Measurements from ENCODE around the gene CD44. TPM values are rescaled to one million over a fixed set of nuclear protein-coding genes. Genes with fewer than 3 reads are reported as not detected.
A peak's percentile ranks its signal among the peaks of the same experiment; 100 is the strongest.

Gene CD44
- total RNA-seq, 1 donor from 2014 or later: 613 TPM

DNA sequence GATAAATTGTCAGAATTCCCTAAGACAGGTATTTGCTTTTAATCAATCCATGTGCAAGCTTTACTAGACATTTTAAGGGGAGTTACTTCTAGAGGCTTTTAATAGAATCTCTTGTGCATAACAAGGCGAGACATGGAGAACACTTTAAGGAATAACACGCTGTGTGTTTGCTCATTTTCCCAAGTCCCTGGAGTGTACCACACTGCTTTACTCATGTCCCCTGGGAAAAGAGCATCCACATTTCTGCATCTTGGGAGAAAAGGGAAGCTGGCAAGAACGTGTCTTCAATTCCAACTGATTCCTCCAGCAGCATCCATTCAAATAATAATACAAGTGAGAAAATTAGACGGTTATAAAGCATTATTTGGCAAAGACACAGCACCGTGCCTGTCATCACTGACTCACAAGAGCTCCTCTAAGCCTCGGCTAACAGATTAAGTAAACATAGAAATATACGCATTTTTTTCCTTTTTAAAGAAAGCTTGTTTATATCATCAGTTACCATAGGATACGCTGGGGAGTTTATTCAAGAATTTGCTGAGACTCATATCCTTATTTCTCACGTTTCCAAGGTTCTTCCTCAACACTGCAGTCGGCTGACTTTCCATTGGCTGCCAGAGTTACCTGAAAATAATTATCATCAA, 121.5 kb downstream of the CD44 start:
- intact Hi-C loops (cut with DNase I): no loop called here
- Histone ChIP-seq H3K27ac (no peak overlapping the region), H3K36me3 (no peaks in the 10 kb centered on the region)

DNA sequence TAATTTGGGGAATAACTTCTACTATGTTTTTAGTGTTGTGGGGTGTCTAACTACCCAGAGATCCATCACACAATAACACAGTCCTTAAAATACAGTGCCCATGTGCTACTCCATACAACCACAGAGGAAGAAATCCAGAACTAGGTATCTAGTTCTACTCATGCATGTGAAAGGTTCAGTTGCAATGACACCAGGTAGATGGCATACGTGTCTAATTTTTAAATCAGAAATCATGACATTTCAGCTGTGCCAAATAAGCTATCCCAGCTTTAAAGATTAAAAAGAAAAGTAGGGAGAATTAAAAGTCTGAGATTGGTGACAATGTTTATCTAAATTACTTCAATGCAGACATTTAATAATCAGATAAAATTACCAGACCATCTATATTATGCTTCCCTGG, 122.2 kb downstream of the CD44 start:
- Histone ChIP-seq H3K4me3 (no peak overlapping the region), H3K9me3 (no peaks in the 10 kb centered on the region), H3K27ac (no peak overlapping the region), H3K4me1 (peaks cover 5% of the 10 kb centered on the region), H3K36me3 (no peaks in the 10 kb centered on the region), H3K27me3 (ENCODE audit: low read depth) (no peaks in the 10 kb centered on the region)
- no peak for DNase-seq
- TF ChIP-seq, protein P1, sequence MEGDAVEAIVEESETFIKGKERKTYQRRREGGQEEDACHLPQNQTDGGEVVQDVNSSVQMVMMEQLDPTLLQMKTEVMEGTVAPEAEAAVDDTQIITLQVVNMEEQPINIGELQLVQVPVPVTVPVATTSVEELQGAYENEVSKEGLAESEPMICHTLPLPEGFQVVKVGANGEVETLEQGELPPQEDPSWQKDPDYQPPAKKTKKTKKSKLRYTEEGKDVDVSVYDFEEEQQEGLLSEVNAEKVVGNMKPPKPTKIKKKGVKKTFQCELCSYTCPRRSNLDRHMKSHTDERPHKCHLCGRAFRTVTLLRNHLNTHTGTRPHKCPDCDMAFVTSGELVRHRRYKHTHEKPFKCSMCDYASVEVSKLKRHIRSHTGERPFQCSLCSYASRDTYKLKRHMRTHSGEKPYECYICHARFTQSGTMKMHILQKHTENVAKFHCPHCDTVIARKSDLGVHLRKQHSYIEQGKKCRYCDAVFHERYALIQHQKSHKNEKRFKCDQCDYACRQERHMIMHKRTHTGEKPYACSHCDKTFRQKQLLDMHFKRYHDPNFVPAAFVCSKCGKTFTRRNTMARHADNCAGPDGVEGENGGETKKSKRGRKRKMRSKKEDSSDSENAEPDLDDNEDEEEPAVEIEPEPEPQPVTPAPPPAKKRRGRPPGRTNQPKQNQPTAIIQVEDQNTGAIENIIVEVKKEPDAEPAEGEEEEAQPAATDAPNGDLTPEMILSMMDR (IDR thresholded peaks at IDR 0.05): no peak
- intact Hi-C loops (cut with DNase I): no loop called here
- no peak for ATAC-seq

More for the DNA sequence above, 121.5 kb downstream of the CD44 start:
- ATAC-seq (peak; percentile 66 to 82), DNase-seq (no peak)
- Histone ChIP-seq H3K4me3 (no peak overlapping the region), H3K4me1 (peaks cover 5% of the 10 kb centered on the region), H3K27me3 (ENCODE audit: low read depth) (no peaks in the 10 kb centered on the region), H3K9me3 (no peaks in the 10 kb centered on the region)
- TF ChIP-seq, protein P1 (IDR thresholded peaks at IDR 0.05): no peak

DNA sequence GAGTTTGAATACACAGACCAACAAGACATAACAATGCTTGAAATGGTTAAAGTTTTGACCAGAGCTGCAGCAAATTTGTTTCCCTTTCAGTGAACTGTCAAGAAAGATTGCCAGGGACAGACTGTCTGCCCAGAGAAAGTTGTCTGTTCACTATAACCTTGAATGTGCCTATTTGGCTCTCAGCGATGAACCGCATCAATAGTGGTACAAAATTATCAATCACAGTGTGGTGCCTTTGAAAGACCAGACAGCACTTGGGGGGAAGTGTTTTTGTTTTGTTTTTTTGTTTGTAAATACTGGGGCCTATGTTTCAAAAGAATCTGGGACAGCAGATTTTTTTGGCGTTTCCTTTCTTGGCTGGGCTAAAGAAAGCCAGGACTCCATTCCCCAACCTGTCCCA, 123.1 kb downstream of the CD44 start:
- Histone ChIP-seq H3K27ac (no peak overlapping the region), H3K4me1 (peaks cover 10% of the 10 kb centered on the region), H3K9me3 (no peaks in the 10 kb centered on the region), H3K4me3 (no peak overlapping the region), H3K27me3 (ENCODE audit: low read depth) (no peaks in the 10 kb centered on the region), H3K36me3 (no peaks in the 10 kb centered on the region)
- intact Hi-C loops (cut with DNase I): no loop called here
- ATAC-seq (no peak), DNase-seq (no peak)
- TF ChIP-seq, protein P1 (IDR thresholded peaks at IDR 0.05): no peak

DNA sequence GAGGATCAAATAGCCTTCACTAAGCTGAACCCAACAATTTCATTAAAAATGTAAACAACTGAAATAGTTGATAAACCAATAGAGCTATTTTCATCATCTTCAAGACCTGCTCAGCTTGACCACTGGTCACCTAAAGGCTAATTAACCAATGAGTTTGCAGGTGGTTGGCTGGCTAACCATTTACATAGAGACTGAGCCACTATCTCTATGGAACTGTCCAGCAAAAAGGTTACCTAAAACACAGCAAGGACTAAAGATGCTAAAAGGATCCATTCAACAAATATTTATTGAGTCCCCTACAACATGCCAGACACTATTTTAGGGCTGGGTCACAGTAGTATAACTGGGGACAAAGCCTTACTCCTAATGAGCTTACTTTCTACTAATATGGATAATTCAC, 123.8 kb downstream of the CD44 start:
- ATAC-seq: no peak
- no peaks in the 10 kb centered on the region for H3K27me3 ChIP-seq (ENCODE audit: low read depth)

DNA sequence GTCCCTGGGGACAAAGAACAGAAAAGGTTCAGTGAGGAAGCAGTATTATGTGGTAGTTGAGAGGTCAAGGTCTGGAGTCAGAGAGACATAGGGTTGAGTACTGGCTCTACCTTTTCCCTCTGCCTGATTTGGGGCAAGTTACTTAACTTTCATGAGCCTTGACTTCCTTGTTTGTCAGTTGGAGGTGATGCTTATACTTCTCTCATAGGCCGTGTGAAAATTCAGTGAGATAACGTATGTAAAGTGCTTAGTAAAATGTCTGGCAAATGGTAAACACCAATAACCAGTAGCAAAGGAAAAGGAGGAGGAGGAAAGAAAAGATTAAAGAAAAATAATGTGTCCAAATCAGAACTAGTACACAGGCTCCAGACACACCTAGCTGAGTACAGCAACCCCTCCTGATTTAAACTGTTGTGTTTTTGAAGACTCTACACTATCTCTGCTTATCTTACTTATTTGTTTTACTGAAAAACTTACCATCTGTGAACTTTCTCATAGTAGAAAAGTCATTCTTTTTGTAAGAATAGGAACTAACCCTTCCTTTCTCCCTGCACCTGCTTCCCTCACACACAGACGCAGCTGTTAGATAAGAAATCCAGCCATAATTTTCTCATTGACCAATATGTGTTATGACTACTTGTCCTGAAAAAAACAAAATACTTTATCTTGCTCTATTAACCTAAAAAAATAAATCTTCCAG, 126.9 kb downstream of the CD44 start:
- ATAC-seq: no peak
- TF ChIP-seq, protein P1 (IDR thresholded peaks at IDR 0.05): no peak
- H3K27me3 ChIP-seq (ENCODE audit: low read depth): no peaks in the 10 kb centered on the region
- no peaks in the 10 kb centered on the region for H3K9me3 ChIP-seq
- no peak overlapping the region for H3K4me3 ChIP-seq
- intact Hi-C loops (cut with DNase I): no loop called here
- no peak for DNase-seq
- H3K27ac ChIP-seq: no peak overlapping the region
- H3K36me3 ChIP-seq: no peaks in the 10 kb centered on the region
- H3K4me1 ChIP-seq: peaks cover 5% of the 10 kb centered on the region

More for the DNA sequence above, 123.8 kb downstream of the CD44 start:
- Histone ChIP-seq H3K36me3 (no peaks in the 10 kb centered on the region), H3K4me1 (peaks cover 6% of the 10 kb centered on the region), H3K27ac (no peak overlapping the region), H3K9me3 (no peaks in the 10 kb centered on the region), H3K4me3 (no peak overlapping the region)
- TF ChIP-seq, protein P1 (IDR thresholded peaks at IDR 0.05): no peak
- intact Hi-C loops (cut with DNase I): no loop called here
- DNase-seq: no peak
